Urinary bladder (tissue), 4 donors: Measurements from ENCODE around the gene MARVELD1. TPM values are rescaled to one million over a fixed set of nuclear protein-coding genes. Genes with fewer than 3 reads are reported as not detected.
"Not testable (repeated sequence)": the region's sequence is repeated elsewhere in the genome, so short reads cannot be mapped to it uniquely, and the experiment has no call there.

ENCODE experiments used
- DNase-seq: peaks from one replicate; pipeline ENCODE4 v3.0.0-alpha.2; 2015; ENCODE audit errors: extremely low spot score
- H3K27ac ChIP-seq: one replicate; pipeline ENCODE4 v1.5.1; 2013; ENCODE audit warnings: low read depth, mild to moderate bottlenecking, moderate library complexity
- H3K36me3 ChIP-seq: one replicate; pipeline ENCODE4 v1.6.1; 2013; ENCODE audit warnings: mild to moderate bottlenecking, moderate library complexity; ENCODE audit not compliant: insufficient read depth
- H3K4me1 ChIP-seq: one replicate; pipeline ENCODE4 v1.6.1; 2013; ENCODE audit warnings: mild to moderate bottlenecking, moderate library complexity; ENCODE audit not compliant: insufficient read depth
- H3K4me3 ChIP-seq: one replicate; pipeline ENCODE4 v1.5.1; 2013; ENCODE audit warnings: low read depth, low read length
- WGBS: extraction: QIAGEN DNeasy Blood & Tissue Kit; methylation state at CpG from one replicate; pipeline ENCODE4 v1.1.7; 2013; 5-methylcytosine and 5-hydroxymethylcytosine counted together
- polyA plus RNA-seq: library from polyadenylated mRNA; stranded (reverse); fragments of 200-250 nt; gene quantifications from one replicate; pipeline ENCODE4 v1.2.3, GENCODE V29; 2013
- total RNA-seq: library from RNA; depleted of rRNA; stranded (reverse); fragments of >200 nt; gene quantifications from one replicate; pipeline ENCODE4 v1.2.3, GENCODE V29; 2014
- donor health status: healthy with polysubstance abuse.
- donor health status: healthy.

Gene MARVELD1
- total RNA-seq (34.0 TPM), polyA plus RNA-seq (66.6 TPM)

DNA sequence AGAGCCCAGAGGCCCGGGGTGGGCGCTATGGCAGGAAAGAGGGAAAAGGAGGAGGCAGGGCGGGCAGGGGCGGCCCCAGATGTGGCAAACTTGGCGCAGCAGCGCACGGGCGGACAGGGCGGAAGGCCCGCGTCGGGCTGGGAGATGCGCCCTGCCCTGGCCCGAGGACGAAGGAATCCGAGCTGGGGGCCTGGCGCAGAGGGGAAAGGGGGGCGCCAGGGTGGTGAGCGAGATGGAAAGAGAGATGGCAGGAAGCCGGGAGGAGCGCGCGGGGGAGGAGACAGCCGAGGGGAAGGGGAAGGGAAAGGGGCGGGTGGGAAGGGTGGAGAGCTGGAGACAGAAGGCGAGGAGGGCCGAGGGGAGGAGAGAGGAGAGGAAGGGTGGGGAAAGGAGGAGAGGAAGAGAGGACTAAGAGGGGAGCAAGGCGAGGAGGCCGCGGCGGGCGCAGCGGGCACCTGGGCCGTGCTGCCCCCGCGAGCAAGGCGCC is at the start of gene MARVELD1:
Gene MARVELD1, plus strand, starts transcription at position 392 of the 487 bp plus-strand sequence. CDS start 147 bp downstream, outside the sequence.
- WGBS, result 1% methylated on average over 37 of the region's 37 CpGs

DNA sequence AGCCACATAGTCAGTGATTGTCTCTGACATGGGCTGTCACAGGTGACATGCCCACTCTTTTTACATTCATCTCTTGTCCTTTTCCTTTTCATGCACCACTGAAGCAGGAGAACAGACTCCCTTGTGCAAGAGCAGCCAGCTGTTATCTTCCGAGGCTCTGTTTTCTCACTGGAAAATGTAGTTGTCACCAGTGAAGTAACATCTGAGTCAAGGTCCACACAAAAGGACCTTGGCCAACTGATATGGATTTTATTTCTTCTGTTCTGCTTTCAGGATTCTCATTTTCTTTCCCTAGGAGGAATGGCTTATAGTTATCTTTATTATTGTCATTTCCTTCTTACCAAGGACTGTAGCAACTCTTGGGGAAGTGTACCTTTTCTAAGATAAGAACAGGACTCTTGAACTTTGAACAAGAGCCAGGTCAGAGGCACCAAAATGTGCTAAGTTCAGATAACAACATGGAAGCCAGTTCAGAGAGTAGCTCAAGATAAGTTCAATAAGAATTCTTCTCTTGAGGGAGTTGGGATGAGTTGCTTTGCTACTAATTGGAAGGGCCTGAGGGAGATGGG is 49.2 kb upstream of the MARVELD1 start:
- no peak overlapping the region for H3K4me3 ChIP-seq
- H3K27ac ChIP-seq, result no peak overlapping the region
- DNase-seq, result no peak
- 86% methylated on average over 1 of the region's 1 CpG for WGBS
- H3K36me3 ChIP-seq, result peaks cover 2% of the 10 kb centered on the region
- no peaks in the 10 kb centered on the region for H3K4me1 ChIP-seq

More for the DNA sequence above, at the start of gene MARVELD1:
- peak; percentile 83 for DNase-seq
- no peaks in the 10 kb centered on the region for H3K4me1 ChIP-seq
- H3K4me3 ChIP-seq, result peak within 1 kb of the TSS; percentile 66
- H3K27ac ChIP-seq, result peak within 1 kb of the TSS; percentile 92
- no peaks in the 10 kb centered on the region for H3K36me3 ChIP-seq

DNA sequence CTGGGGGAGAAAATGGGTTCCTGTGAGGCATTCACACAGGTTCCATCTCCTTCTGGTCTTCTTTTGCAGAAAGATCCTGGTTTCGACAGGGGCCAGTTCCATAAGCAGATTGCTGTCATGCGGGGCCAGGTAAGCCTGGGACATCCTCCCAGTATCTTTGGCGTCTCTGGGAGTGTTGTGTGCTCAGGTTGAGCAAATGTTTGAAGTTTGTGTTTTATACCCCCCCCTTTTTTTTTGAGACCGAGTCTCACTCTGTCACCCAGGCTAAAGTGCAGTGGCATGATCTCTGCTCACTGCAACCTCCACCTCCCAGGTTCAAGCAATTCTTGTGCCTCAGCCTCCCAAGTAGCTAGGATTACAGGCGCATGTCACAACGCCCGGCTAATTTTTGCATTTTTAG is 46.5 kb upstream of the MARVELD1 start:
- no peaks in the 10 kb centered on the region for H3K4me1 ChIP-seq
- H3K27ac ChIP-seq, result no peak overlapping the region
- peaks cover 2% of the 10 kb centered on the region for H3K36me3 ChIP-seq
- WGBS, result 93% methylated on average over 7 of the region's 7 CpGs
- DNase-seq, result no peak
- no peak overlapping the region for H3K4me3 ChIP-seq

DNA sequence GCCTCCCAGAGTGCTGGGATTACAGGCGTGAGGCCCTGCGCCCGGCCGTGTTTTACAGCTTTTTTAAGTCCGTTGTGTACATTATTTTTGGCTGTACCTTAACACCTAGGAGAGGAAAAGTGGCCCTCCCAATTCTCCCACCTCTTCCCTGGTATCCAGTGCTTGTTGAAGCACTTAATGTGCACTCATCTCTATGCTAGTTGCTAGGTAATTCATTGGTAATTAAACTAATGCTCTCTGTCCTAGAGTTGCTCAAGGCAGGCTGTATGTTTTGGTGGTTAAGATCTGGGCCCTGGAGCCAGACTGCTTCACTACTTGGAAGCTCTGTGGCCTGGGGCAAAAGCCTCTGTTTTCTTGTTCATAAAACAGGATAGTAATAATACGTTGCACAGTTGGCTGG is 46.1 kb upstream of the MARVELD1 start:
- DNase-seq, result no peak
- WGBS, result 83% methylated on average over 6 of the region's 6 CpGs
- no peak overlapping the region for H3K27ac ChIP-seq
- no peaks in the 10 kb centered on the region for H3K4me1 ChIP-seq
- H3K4me3 ChIP-seq, result no peak overlapping the region
- peaks cover 2% of the 10 kb centered on the region for H3K36me3 ChIP-seq

DNA sequence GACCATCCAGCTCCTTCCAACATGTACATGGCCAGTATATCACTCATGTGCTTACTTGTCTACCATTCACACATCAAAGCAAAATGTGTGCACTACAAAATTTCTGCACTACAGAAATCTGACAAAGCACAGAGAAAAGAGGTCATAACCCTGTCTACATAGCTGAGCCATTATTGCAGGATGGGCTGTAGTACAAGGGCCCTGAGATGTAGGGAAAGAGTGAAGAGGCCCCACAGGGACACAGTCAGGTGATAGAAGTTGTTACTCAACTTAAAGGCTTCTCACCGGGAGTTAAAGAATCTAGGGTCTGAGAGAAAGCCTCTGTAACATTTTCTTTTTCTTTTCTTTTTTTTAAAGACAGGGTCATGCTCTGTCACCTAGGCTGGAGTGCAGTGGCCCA is 44.0 kb upstream of the MARVELD1 start:
- Histone ChIP-seq H3K4me3 (no peak overlapping the region), H3K4me1 (no peaks in the 10 kb centered on the region), H3K36me3 (peaks cover 2% of the 10 kb centered on the region), H3K27ac (no peak overlapping the region)
- DNase-seq, result no peak
- WGBS, result 78% methylated on average over 1 of the region's 1 CpG

DNA sequence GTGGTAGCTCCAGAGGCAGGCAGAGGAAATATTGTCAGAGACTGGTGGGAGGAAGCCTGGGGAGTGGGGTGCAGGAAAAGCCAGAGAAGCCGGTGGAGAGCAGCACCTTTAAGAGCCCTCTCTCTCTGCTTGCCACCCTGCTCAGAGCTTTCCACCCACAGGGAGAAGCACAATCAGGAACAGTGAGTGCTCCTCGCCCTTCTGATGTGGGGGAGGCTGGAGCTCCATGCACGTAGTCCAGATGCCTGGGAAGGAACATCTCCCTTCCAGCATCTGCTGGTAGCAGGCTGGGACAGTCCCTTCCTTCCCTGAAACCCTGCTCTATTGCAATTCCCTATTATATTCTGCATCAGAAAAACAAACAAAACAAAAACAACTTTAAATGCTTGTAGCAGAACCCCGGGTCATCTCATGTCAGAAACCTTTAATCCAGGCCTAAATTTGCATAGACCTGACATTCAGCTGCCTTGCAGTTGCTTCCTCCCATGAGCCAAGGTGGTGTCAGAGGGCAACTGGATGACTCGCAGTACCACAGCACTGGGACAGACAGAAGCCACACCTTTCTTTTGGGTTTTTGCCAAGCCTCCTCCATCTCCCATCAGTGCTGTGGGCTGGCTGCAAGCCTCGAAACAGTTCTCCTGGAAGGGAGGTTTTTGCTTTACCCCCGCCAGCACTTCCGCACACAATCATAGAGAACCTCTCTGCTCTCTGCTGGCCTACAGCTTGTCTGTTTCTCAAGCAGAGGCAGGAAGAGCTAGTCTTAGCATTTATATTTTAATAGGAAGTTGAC is 39.6 kb upstream of the MARVELD1 start:
- Histone ChIP-seq H3K36me3 (no peaks in the 10 kb centered on the region), H3K27ac (no peak overlapping the region), H3K4me3 (no peak overlapping the region), H3K4me1 (no peaks in the 10 kb centered on the region)
- WGBS, result 77% methylated on average over 8 of the region's 8 CpGs
- DNase-seq, result no peak

DNA sequence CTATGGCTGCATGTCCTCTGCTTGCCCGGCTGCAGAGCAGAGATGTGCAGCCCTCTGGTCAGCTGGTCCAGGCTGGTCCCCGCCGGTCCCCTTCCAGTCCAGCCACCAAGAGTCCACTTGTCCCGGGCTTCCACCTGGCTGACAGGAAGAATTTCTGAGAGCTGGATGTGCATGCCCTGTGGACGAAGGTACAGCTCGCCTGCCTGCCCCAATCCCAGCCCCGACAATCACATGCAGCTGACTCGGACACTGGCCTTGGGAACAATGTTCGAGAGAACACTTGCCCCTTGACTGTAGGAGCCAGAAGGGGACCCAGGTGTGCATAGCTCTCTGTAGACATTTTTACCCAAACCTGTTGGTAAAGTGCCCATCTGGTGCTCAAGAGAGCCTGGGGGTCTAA is 38.3 kb upstream of the MARVELD1 start:
- 93% methylated on average over 9 of the region's 9 CpGs for WGBS
- DNase-seq, result no peak
- no peaks in the 10 kb centered on the region for H3K4me1 ChIP-seq
- no peaks in the 10 kb centered on the region for H3K36me3 ChIP-seq
- no peak overlapping the region for H3K27ac ChIP-seq
- H3K4me3 ChIP-seq, result no peak overlapping the region

DNA sequence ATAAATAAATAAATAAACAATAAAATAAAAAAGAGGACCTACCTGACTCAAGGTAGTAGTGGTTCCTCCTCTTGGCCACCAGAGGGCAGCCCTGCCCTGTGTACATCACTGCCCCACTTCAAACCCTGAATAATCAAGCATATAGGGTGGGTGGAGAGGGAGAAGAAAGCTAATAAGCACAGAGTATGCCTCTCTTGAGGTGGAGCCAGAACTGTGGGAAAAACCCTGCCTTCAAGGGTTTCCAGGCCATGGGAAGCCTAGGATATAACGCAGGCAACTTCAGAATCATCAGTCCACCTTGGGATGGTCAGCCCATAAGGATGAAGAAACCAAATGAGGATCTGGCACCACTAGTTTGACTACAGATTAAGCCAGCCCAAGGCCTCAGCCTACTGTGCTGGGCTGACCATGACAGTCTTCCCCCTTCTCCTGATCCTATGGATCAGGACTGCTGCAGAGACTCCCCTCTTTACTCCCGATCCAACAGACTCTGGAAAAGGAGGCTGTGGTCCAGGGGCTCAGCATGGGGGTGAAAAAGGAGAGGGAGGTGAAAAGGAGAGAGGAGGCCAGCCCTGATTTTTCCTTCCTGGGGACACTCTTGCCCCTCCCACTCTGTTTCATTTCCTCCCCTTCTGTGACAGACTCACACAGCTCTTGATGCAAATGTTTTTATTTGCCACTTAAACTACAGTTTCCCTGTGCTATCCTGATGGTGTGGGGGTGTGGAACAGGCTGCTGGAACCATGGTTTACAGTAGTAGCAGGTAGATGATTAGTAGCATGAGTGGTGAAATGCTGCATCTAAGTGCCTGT is 36.6 kb upstream of the MARVELD1 start:
- DNase-seq, result no peak
- 91% methylated on average over 2 of the region's 2 CpGs for WGBS
- Histone ChIP-seq H3K4me3 (no peak overlapping the region), H3K27ac (no peak overlapping the region), H3K36me3 (no peaks in the 10 kb centered on the region), H3K4me1 (no peaks in the 10 kb centered on the region)

DNA sequence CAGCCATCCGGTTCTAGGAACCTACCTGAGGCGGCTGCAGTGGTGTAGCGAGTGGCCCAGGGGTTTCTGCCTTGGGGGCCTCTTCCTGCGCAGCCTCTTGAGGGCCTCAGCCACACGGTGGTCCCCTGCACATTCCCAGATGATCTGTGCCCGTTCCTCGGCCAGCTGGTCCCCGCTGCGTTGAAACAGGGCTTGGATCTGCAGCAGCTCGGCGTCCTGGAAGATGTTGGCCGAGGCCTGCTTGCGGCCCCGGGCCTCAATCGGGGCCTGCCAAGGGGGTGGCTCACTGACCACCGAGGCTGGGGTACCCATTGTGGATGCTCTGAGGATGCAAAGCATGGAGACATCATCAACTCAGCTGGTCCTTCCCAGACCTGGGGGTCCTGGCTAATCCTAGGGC is 33.9 kb upstream of the MARVELD1 start:
- Histone ChIP-seq H3K27ac (no peak overlapping the region), H3K36me3 (no peaks in the 10 kb centered on the region), H3K4me1 (no peaks in the 10 kb centered on the region), H3K4me3 (no peak overlapping the region)
- DNase-seq, result no peak
- WGBS, result 93% methylated on average over 16 of the region's 16 CpGs

DNA sequence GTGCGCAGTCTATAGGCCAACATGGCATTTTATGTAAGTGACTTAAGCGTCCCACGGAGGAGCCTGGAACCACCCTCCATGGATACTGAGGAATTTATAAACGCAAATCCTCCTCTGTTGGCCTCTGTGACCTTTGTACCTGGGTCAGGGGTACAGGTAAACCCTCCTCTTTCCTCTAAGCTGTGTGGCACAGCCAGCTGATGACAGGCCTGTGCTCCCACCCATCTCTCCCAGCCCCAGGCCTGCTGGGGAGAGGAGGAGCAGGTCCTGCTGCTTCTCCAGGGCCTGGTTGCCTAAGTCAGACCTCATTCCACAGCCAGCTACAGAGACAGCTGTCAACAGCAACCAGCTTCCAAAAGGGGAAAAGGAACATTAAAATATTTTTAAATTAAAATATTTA is 31.5 kb upstream of the MARVELD1 start:
- Histone ChIP-seq H3K27ac (no peak overlapping the region), H3K36me3 (no peaks in the 10 kb centered on the region), H3K4me1 (no peaks in the 10 kb centered on the region), H3K4me3 (no peak overlapping the region)
- WGBS, result 86% methylated on average over 4 of the region's 4 CpGs
- DNase-seq, result no peak

DNA sequence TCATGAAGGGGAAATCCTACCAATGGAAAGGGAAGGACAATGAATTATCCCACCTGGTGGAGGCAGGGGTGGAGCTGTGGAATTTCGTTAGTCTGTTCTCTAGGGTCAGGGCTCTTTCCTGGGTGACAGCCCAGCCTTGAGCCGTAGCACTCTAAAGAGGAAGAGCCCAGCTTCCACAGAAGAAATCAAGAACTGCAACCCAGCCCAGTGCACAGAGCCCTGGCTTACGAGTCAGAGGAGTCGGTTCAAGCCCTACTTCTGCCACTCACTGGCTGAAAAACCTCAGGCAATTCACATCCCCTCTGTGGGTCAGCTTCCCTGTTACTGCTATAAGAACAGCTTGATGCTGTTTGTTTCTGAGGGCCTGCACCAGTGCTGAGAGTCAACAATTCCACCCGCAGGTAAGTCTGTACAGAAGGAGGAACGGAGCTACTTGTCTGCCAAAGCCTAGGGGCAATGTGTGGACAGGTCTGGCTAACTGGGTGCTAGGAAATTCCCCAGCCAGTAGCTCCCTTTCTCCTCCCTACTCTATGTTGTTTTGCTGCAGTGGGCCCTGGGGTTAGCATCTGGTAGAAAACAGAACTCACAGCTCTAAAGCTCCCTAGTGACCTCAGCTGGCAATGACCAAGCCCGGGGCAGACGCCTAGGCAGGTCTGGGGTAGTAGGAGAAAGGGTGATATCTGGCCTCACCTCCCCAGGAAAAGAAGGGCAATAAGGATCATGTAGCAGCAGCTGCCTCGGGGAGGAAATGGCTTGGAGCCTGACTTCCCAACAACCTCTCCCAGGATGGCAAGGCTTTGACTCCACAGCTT is 29.8 kb upstream of the MARVELD1 start:
- 55% methylated on average over 9 of the region's 9 CpGs for WGBS
- Histone ChIP-seq H3K4me3 (no peak overlapping the region), H3K36me3 (no peaks in the 10 kb centered on the region), H3K27ac (peak overlapping the region; percentile 13), H3K4me1 (no peaks in the 10 kb centered on the region)
- DNase-seq, result no peak

DNA sequence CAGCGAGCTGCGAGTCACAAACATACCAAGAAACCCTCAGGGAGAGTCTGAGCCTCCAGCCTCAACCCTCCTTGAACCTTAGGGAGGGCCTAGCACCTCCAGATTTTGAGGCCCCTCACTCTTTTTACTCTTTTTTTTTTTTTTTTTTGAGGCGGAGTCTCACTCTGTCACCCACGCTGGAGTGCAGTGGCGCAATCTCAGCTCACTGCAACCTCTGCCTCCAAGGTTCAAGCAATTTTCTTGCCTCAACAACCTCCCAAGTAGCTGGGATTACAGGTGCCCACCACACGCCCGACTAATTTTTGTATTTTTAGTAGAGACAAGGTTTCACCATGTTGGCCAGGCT is 29.2 kb upstream of the MARVELD1 start:
- H3K4me1 ChIP-seq, H3K36me3 ChIP-seq, H3K27ac ChIP-seq, H3K4me3 ChIP-seq, DNase-seq: not testable (repeated sequence)
- WGBS, result 82% methylated on average over 7 of the region's 7 CpGs

DNA sequence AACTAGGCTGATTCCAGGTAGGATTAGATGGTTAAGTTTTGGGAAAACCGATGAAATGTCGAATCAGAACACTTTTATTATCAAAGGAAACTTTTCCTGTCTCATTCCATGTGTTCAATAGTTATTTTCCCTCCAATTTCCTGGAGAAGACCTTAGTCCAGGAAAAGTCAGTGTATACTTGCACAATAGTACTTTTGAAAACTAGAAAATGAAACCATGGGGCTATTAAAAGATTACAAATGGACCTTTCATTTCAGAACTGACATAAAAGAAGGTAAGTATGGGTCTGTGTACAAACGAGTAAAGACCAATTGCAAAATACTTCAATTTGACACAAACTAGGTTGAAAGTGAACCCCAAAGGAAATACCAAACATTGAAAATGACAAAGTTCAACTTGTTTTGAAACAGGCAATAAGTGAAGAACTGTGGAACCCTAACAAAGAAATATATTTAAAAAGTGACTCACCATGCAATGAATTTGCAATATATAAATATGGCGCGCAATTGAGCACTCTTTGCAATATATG is 28.6 kb upstream of the MARVELD1 start:
- no peaks in the 10 kb centered on the region for H3K4me1 ChIP-seq
- no peaks in the 10 kb centered on the region for H3K36me3 ChIP-seq
- 72% methylated on average over 5 of the region's 5 CpGs for WGBS
- H3K4me3 ChIP-seq, result no peak overlapping the region
- H3K27ac ChIP-seq, result no peak overlapping the region
- no peak for DNase-seq
